ENCODE data around the gene UCMA. TPM values are rescaled to one million over a fixed set of nuclear protein-coding genes. Genes with fewer than 3 reads are reported as not detected.

UCMA gene
- total RNA-seq, 4 donors from 2014 or later = not detected

DNA sequence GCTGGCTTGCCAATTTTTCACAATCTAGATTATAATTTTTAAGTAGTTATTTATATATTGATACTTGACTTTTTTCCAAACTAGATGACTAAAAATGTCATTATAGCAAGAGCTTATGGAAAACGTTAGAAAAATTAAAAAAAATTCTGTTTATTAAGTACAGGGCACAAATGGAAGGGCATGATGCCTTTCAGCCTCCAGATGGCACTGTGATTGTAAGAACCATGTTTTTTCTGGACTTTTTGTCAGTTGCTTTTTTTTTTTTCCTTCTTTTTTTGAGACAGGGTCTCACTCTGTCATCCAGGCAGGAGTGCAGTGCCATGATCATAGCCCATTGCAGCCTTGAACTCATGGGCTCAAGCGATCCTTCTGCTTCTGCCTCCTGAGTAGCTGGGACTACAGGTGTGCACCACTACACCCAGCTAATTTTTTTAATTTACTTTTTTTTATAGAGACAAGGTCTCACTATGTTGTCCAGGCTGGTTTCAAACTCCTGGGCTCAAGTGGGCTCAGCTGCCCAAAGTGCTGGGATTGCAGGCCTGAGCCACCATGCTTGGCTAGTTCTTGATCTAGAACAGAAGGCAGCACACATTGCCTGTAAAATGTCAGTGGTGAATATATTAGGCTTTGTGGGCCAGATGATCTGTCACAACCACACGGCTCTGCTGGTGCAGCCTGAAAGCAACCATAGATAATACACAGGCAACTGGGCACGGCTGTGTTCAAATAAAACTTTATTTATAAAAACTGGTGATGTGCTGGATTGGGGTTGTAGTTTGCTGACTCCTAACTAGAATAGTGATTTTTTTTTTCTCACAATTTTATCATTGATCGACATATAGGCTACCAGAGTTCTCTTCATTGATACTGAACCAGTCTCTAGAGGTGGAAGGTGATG lies 27.4 kb downstream of the UCMA start:
- no peak overlapping the region for H3K4me3 ChIP-seq (replicated peaks in 1 of 3)
- intact Hi-C loops (cut with DNase I) = no loop called here
- H3K4me1 ChIP-seq = no peaks in the 10 kb centered on the region
- H3K27ac ChIP-seq = no peak overlapping the region
- peak; percentile 9 to 13 for DNase-seq
- no peaks in the 10 kb centered on the region for H3K9me3 ChIP-seq
- WGBS, 2 donors = 63 to 73% methylated on average over 5 of the region's 5 CpGs
- TF ChIP-seq POLR2A (IDR thresholded peaks at IDR 0.05) = no peak
- TF ChIP-seq, protein P1, sequence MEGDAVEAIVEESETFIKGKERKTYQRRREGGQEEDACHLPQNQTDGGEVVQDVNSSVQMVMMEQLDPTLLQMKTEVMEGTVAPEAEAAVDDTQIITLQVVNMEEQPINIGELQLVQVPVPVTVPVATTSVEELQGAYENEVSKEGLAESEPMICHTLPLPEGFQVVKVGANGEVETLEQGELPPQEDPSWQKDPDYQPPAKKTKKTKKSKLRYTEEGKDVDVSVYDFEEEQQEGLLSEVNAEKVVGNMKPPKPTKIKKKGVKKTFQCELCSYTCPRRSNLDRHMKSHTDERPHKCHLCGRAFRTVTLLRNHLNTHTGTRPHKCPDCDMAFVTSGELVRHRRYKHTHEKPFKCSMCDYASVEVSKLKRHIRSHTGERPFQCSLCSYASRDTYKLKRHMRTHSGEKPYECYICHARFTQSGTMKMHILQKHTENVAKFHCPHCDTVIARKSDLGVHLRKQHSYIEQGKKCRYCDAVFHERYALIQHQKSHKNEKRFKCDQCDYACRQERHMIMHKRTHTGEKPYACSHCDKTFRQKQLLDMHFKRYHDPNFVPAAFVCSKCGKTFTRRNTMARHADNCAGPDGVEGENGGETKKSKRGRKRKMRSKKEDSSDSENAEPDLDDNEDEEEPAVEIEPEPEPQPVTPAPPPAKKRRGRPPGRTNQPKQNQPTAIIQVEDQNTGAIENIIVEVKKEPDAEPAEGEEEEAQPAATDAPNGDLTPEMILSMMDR (IDR thresholded peaks at IDR 0.05) = peak in 2 of 6 experiments; percentile 51 to 56
- no peaks in the 10 kb centered on the region for H3K27me3 ChIP-seq
- no peaks in the 10 kb centered on the region for H3K36me3 ChIP-seq

DNA sequence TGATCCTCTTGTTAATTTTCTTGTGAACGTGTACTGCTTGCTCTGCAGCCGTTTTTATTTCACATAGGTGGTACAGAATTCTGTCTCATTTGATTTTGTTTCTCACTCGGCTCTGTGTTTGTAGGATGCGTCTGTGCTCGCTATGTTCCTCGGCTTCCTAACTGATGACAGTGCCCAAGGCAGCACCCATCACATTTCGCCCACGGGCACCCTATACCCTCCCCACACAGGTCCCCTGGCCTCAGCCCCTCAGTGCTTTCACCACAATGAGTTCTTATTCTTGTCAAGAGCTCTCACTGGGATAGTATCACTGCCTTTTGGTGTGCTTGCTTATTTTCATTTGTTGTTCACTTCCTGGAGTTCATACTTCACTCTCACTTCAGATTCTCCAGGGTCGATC lies 28.1 kb downstream of the UCMA start:
- no peak for DNase-seq
- Histone ChIP-seq H3K36me3 (no peaks in the 10 kb centered on the region), H3K9me3 (no peaks in the 10 kb centered on the region), H3K27me3 (no peaks in the 10 kb centered on the region), H3K27ac (no peak overlapping the region), H3K4me1 (no peaks in the 10 kb centered on the region), H3K4me3 (replicated peaks in 1 of 3) (no peak overlapping the region)
- 84 to 88% methylated on average over 9 of the region's 9 CpGs for WGBS, 2 donors
- TF ChIP-seq, protein P1 (IDR thresholded peaks at IDR 0.05) = no peak
- TF ChIP-seq POLR2A (IDR thresholded peaks at IDR 0.05) = no peak
- intact Hi-C loops (cut with DNase I) = no loop called here

DNA sequence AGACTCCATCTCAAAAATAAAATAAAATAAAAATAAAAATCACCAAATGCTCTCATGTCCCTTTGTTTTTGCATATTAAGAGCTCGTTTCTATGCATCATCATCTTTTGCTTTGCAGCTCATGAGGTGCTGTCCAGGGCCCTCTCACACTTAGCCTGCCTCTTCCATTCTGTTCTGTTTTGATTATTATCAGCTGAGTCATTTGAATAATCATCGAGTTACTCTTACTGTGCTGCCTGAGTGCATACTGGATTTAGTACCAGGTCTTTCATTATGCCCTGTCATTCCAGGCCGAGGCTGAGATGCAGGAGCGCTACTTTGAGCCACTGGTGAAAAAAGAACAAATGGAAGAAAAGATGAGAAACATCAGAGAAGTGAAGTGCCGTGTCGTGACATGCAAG lies 33.0 kb downstream of the UCMA start:
- intact Hi-C loops (cut with DNase I) = no loop called here
- Histone ChIP-seq H3K36me3 (no peaks in the 10 kb centered on the region), H3K4me1 (no peaks in the 10 kb centered on the region), H3K27ac (no peak overlapping the region), H3K4me3 (replicated peaks in 1 of 3) (no peak overlapping the region), H3K9me3 (no peaks in the 10 kb centered on the region), H3K27me3 (no peaks in the 10 kb centered on the region)
- TF ChIP-seq, protein P1 (IDR thresholded peaks at IDR 0.05) = no peak
- no peak for DNase-seq
- WGBS, 2 donors = 94 to 96% methylated on average over 6 of the region's 6 CpGs

DNA sequence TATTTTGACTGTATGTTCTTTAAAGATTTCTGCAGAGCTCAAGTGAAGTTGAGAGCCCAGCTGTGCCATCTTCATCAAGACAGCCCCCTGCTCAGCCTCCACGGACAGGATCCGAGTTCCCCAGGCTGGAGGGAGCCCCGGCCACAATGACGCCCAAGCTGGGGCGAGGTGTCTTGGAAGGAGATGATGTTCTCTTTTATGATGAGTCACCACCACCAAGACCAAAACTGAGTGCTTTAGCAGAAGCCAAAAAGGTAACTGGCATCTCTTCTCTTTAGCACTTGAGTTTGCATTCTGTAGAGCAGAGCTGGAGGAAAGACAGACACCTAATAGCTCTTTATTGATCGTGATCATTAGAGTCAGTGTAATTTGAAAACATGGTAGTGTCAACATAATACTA lies 39.2 kb downstream of the UCMA start:
- no peak overlapping the region for H3K4me3 ChIP-seq (replicated peaks in 1 of 3)
- WGBS, 2 donors = 92 to 93% methylated on average over 6 of the region's 6 CpGs
- intact Hi-C loops (cut with DNase I) = no loop called here
- H3K4me1 ChIP-seq = no peaks in the 10 kb centered on the region
- H3K36me3 ChIP-seq = no peaks in the 10 kb centered on the region
- H3K27me3 ChIP-seq = no peaks in the 10 kb centered on the region
- H3K9me3 ChIP-seq = no peaks in the 10 kb centered on the region
- H3K27ac ChIP-seq = no peak overlapping the region
- DNase-seq = no peak
- TF ChIP-seq POLR2A (IDR thresholded peaks at IDR 0.05) = no peak
- TF ChIP-seq, protein P1 (IDR thresholded peaks at IDR 0.05) = no peak

DNA sequence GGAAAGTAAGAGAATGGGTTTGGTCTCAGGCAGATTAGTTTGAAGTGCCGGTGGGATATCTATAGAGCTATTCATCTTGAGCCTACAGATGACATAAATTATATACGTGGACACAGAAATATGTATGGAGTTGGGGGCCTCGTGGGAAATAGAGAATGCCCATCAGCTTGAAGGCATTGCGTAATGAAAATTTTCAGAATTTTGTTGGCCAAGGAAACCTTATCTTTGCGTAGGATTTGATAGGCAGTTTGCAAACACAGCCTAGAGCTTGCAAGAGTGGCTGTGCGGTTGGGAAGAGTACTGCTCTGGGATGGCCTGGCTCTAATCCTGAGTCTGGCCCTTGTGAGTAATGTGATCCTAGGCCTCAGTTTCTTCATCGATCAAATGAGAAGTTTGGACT lies 40.5 kb downstream of the UCMA start:
- H3K4me1 ChIP-seq = no peaks in the 10 kb centered on the region
- WGBS, 2 donors = 92 to 95% methylated on average over 7 of the region's 7 CpGs

More for the DNA sequence above, 40.5 kb downstream of the UCMA start:
- Histone ChIP-seq H3K36me3 (no peaks in the 10 kb centered on the region), H3K4me3 (replicated peaks in 1 of 3) (no peak overlapping the region), H3K9me3 (no peaks in the 10 kb centered on the region), H3K27me3 (no peaks in the 10 kb centered on the region), H3K27ac (no peak overlapping the region)
- intact Hi-C loops (cut with DNase I) = no loop called here
- DNase-seq = no peak
- no peak for TF ChIP-seq POLR2A (IDR thresholded peaks at IDR 0.05)
- TF ChIP-seq, protein P1 (IDR thresholded peaks at IDR 0.05) = no peak
